Ammon's horn (tissue), 1 donor: ENCODE results near the gene GCNT4.
A peak's percentile ranks its signal among the peaks of the same experiment; 100 is the strongest.
"Not testable (repeated sequence)": the region's sequence is repeated elsewhere in the genome, so short reads cannot be mapped to it uniquely, and the experiment has no call there.

ENCODE experiments used
- DNase-seq: peaks from one replicate; pipeline ENCODE4 v3.0.0-alpha.2; 2016; ENCODE audit warnings: low spot score

The GCNT4 gene

GRCh38 chr5:75052192-75053053 lies at the start of gene GCNT4:
Gene GCNT4 (minus strand): TSS chr5:75052558. CDS start chr5:75030037, 22,521 bp downstream.
- DNase-seq = no peak

- not testable (repeated sequence) for DNase-seq
These were observed 43.6 kb upstream of the GCNT4 start for GRCh38 chr5:75095956-75096355.

- DNase-seq = no peak
These were observed 39.2 kb upstream of the GCNT4 start for GRCh38 chr5:75091597-75091996.

- DNase-seq = no peak
These were observed 37.3 kb upstream of the GCNT4 start for GRCh38 chr5:75089662-75090061.

- no peak for DNase-seq
These were observed 36.8 kb upstream of the GCNT4 start for GRCh38 chr5:75089137-75089536.

- DNase-seq = no peak
These were observed 36.3 kb upstream of the GCNT4 start for GRCh38 chr5:75088648-75089047.

GRCh38 chr5:75081510-75081909 lies 29.2 kb upstream of the GCNT4 start:
- DNase-seq = no peak

- not testable (repeated sequence) for DNase-seq
These were observed 27.0 kb upstream of the GCNT4 start for GRCh38 chr5:75079346-75079745.

GRCh38 chr5:75078027-75078426 lies 25.7 kb upstream of the GCNT4 start:
- DNase-seq = no peak

GRCh38 chr5:75072061-75072460 lies 19.7 kb upstream of the GCNT4 start:
- DNase-seq = no peak

- no peak for DNase-seq
These were observed 18.7 kb upstream of the GCNT4 start for GRCh38 chr5:75071100-75071499.

GRCh38 chr5:75067434-75067833 lies 15.1 kb upstream of the GCNT4 start:
- no peak for DNase-seq

- no peak for DNase-seq
These were observed 10.7 kb upstream of the GCNT4 start for GRCh38 chr5:75062925-75063531.

- DNase-seq = no peak
These were observed 7.7 kb upstream of the GCNT4 start for GRCh38 chr5:75059912-75060545.

GRCh38 chr5:75058986-75059535 lies 6.7 kb upstream of the GCNT4 start:
- no peak for DNase-seq

- no peak for DNase-seq
These were observed 5.2 kb upstream of the GCNT4 start for GRCh38 chr5:75057561-75057960.

GRCh38 chr5:75055727-75056144 lies 3.4 kb upstream of the GCNT4 start:
- no peak for DNase-seq

GRCh38 chr5:75054134-75054930 lies 2.0 kb upstream of the GCNT4 start:
- DNase-seq = peak; percentile 44

GRCh38 chr5:75053304-75054133 lies 1.2 kb upstream of the GCNT4 start:
- peak; percentile 40 for DNase-seq

- DNase-seq = no peak
These were observed 621 bp upstream of the GCNT4 start for GRCh38 chr5:75053054-75053303.

- DNase-seq = no peak
These were observed 1.1 kb downstream of the GCNT4 start for GRCh38 chr5:75051217-75051751.
